ENCODE measurements around the gene PTPN5.

Gene PTPN5

GRCh38 chr11:18804199-18804999 lies 12.8 kb upstream of the PTPN5 start:
- no peak overlapping the region for H3K4me2 ChIP-seq (ENCODE audit: low read depth, low read length)
- no peak overlapping the region for H3K9ac ChIP-seq (ENCODE audit: low read length)
- TF ChIP-seq EZH2phosphoT487 (IDR thresholded peaks at IDR 0.05; ENCODE audit: low read length) (no peak), EZH2 (optimal IDR thresholded peaks at IDR 0.05; ENCODE audit: low read depth, low read length) (no peak), CTCF (IDR thresholded peaks at IDR 0.05; ENCODE audit: low read length) (no peak)
- H3K27me3 ChIP-seq (replicated peaks; ENCODE audit: insufficient read depth, low read length) = no peaks in the 10 kb centered on the region
- no peak overlapping the region for H2AFZ ChIP-seq (ENCODE audit: low read length)
- H3K4me1 ChIP-seq (ENCODE audit: low read length) = no peaks in the 10 kb centered on the region
- no peaks in the 10 kb centered on the region for H3K9me3 ChIP-seq (replicated peaks; ENCODE audit: insufficient read depth, low read length)
- no peaks in the 10 kb centered on the region for H3F3A ChIP-seq (ENCODE audit: insufficient read depth, low read length)
- H3K4me3 ChIP-seq (ENCODE audit: low read length) = no peak overlapping the region
- no peaks in the 10 kb centered on the region for H3K79me2 ChIP-seq (ENCODE audit: low read length)
- no peaks in the 10 kb centered on the region for H3K36me3 ChIP-seq (replicated peaks; ENCODE audit: insufficient read depth, low read length)
- H3K27ac ChIP-seq (ENCODE audit: low read length) = no peak overlapping the region
- H3K9me2 ChIP-seq (replicated peaks; ENCODE audit: insufficient read depth, low read length) = no peaks in the 10 kb centered on the region
- no peak for DNase-seq
- H4K20me1 ChIP-seq (ENCODE audit: insufficient read depth, low read length) = no peaks in the 10 kb centered on the region

- H3K36me3 ChIP-seq (replicated peaks; ENCODE audit: insufficient read depth, low read length) = no peaks in the 10 kb centered on the region
- H3K9me2 ChIP-seq (replicated peaks; ENCODE audit: insufficient read depth, low read length) = no peaks in the 10 kb centered on the region
- no peaks in the 10 kb centered on the region for H3K4me1 ChIP-seq (ENCODE audit: low read length)
- TF ChIP-seq EZH2phosphoT487 (IDR thresholded peaks at IDR 0.05; ENCODE audit: low read length) (no peak), CTCF (IDR thresholded peaks at IDR 0.05; ENCODE audit: low read length) (peak; percentile 74), EZH2 (optimal IDR thresholded peaks at IDR 0.05; ENCODE audit: low read depth, low read length) (no peak)
- H3K4me3 ChIP-seq (ENCODE audit: low read length) = no peak overlapping the region
- peak; percentile 66 for DNase-seq
- no peaks in the 10 kb centered on the region for H3K27me3 ChIP-seq (replicated peaks; ENCODE audit: insufficient read depth, low read length)
- H3K9me3 ChIP-seq (replicated peaks; ENCODE audit: insufficient read depth, low read length) = no peaks in the 10 kb centered on the region
- no peak overlapping the region for H2AFZ ChIP-seq (ENCODE audit: low read length)
- H3K4me2 ChIP-seq (ENCODE audit: low read depth, low read length) = no peak overlapping the region
- H3F3A ChIP-seq (ENCODE audit: insufficient read depth, low read length) = no peaks in the 10 kb centered on the region
- no peaks in the 10 kb centered on the region for H3K79me2 ChIP-seq (ENCODE audit: low read length)
- no peak overlapping the region for H3K9ac ChIP-seq (ENCODE audit: low read length)
- no peak overlapping the region for H3K27ac ChIP-seq (ENCODE audit: low read length)
- no peaks in the 10 kb centered on the region for H4K20me1 ChIP-seq (ENCODE audit: insufficient read depth, low read length)
These were observed 11.0 kb upstream of the PTPN5 start for GRCh38 chr11:18802381-18803257.

GRCh38 chr11:18798799-18799469 lies 7.3 kb upstream of the PTPN5 start:
- Histone ChIP-seq H3K9me3 (replicated peaks; ENCODE audit: insufficient read depth, low read length) (no peaks in the 10 kb centered on the region), H3K79me2 (ENCODE audit: low read length) (no peaks in the 10 kb centered on the region), H3F3A (ENCODE audit: insufficient read depth, low read length) (no peaks in the 10 kb centered on the region), H3K4me1 (ENCODE audit: low read length) (no peaks in the 10 kb centered on the region), H3K9ac (ENCODE audit: low read length) (no peak overlapping the region), H4K20me1 (ENCODE audit: insufficient read depth, low read length) (no peaks in the 10 kb centered on the region), H3K27me3 (replicated peaks; ENCODE audit: insufficient read depth, low read length) (no peaks in the 10 kb centered on the region), H3K27ac (ENCODE audit: low read length) (no peak overlapping the region), H3K36me3 (replicated peaks; ENCODE audit: insufficient read depth, low read length) (no peaks in the 10 kb centered on the region), H3K4me3 (ENCODE audit: low read length) (no peak overlapping the region), H2AFZ (ENCODE audit: low read length) (no peak overlapping the region), H3K9me2 (replicated peaks; ENCODE audit: insufficient read depth, low read length) (no peaks in the 10 kb centered on the region), H3K4me2 (ENCODE audit: low read depth, low read length) (no peak overlapping the region)
- no peak for DNase-seq
- no peak for TF ChIP-seq CTCF (IDR thresholded peaks at IDR 0.05; ENCODE audit: low read length)
- no peak for TF ChIP-seq EZH2 (optimal IDR thresholded peaks at IDR 0.05; ENCODE audit: low read depth, low read length)
- TF ChIP-seq EZH2phosphoT487 (IDR thresholded peaks at IDR 0.05; ENCODE audit: low read length) = no peak
